Measurements from ENCODE around the gene PRRG2. TPM values are rescaled to one million over a fixed set of nuclear protein-coding genes. Genes with fewer than 3 reads are reported as not detected.

PRRG2 gene
- polyA plus RNA-seq, 1 of the 3 experiments (the other 2 are of a cell fraction), result 0.44 TPM

DNA sequence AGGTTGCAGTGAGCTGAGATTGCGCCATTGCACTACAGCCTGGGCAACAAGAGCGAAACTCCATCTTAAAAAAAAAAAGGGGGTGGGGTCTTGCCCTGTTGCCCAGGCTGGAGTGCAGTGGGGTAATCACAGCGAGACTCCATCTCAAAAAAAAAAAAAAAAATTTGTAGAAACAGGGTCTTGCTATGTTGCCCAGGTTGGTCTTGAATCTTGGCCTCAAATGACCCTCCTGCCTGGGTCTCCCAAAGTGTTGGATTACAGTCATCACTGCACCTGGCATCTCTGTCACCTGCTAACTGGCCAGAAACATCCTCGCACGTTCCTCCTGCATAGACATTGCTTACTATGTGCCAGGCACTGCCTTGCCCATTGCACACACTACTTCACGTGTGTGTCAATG is 39.2 kb upstream of the PRRG2 start:
- Histone ChIP-seq H3K9me2 (no peaks in the 10 kb centered on the region), H3K9me3 (no peaks in the 10 kb centered on the region), H3K27ac (ENCODE audit: low read depth in 2 of 2, low read length in 1 of 2) (no peak overlapping the region), H3K36me3 (replicated peaks in 1 of 2; ENCODE audit: control insufficient read depth in 1 of 2, insufficient read depth in 2 of 2, low read length in 1 of 2) (no peaks in the 10 kb centered on the region), H3K9ac (no peak overlapping the region), H3K4me1 (ENCODE audit: control insufficient read depth in 1 of 2, insufficient read depth in 2 of 2, low read depth in 1 of 2, low read length in 1 of 2) (no peaks in the 10 kb centered on the region), H3F3A (replicated peaks; ENCODE audit: insufficient read depth) (peaks cover 3% of the 10 kb centered on the region), H2AFZ (ENCODE audit: low read depth) (no peak overlapping the region), H3K4me2 (no peak overlapping the region), H3K79me2 (ENCODE audit: insufficient read depth) (no peaks in the 10 kb centered on the region), H3K4me3 (ENCODE audit: low read depth in 2 of 2, low read length in 1 of 2) (no peak overlapping the region), H3K27me3 (ENCODE audit: insufficient read depth) (no peaks in the 10 kb centered on the region), H4K20me1 (ENCODE audit: insufficient read depth) (no peaks in the 10 kb centered on the region)
- DNase-seq, result no peak
- ChIA-PET CTCF (interaction anchor here (0.8 to 1.2 kb wide), 2 partner anchors 29 to 39 kb away, joined by 3 to 5 read pairs; no protein-coding TSS in a partner anchor), POLR2A (no interaction called here)
- TF ChIP-seq MXI1 (IDR thresholded peaks at IDR 0.05; ENCODE audit: low read depth, low read length), result no peak
- no peak for TF ChIP-seq TCF12 (IDR thresholded peaks at IDR 0.05)
- TF ChIP-seq ELF1 (IDR thresholded peaks at IDR 0.05), result no peak
- 80% methylated on average over 6 of the region's 6 CpGs for WGBS (ENCODE audit: low lambda C conversion rate)

DNA sequence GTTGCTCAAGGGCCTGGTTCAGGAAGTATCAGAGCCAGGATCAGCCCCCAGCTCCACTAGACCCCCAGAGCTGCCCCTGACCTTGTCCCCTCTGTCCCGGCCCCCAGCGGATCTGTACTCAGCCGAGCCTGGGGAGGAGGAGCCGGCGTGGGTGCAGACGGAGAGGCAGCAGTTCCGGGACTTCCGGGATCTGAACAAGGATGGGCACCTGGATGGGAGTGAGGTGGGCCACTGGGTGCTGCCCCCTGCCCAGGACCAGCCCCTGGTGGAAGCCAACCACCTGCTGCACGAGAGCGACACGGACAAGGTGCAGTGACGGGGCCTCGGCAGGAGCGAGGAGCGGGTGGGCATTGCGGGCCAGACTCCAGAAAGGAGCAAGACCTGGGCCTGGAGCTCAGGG is 38.7 kb upstream of the PRRG2 start:
- Histone ChIP-seq H3K9me3 (no peaks in the 10 kb centered on the region), H3K4me1 (ENCODE audit: control insufficient read depth in 1 of 2, insufficient read depth in 2 of 2, low read depth in 1 of 2, low read length in 1 of 2) (no peaks in the 10 kb centered on the region), H3K27ac (ENCODE audit: low read depth in 2 of 2, low read length in 1 of 2) (no peak overlapping the region), H4K20me1 (ENCODE audit: insufficient read depth) (no peaks in the 10 kb centered on the region), H3K9ac (no peak overlapping the region), H3K36me3 (replicated peaks in 1 of 2; ENCODE audit: control insufficient read depth in 1 of 2, insufficient read depth in 2 of 2, low read length in 1 of 2) (no peaks in the 10 kb centered on the region), H3K4me3 (ENCODE audit: low read depth in 2 of 2, low read length in 1 of 2) (no peak overlapping the region), H3F3A (replicated peaks; ENCODE audit: insufficient read depth) (peaks cover 9% of the 10 kb centered on the region), H3K79me2 (ENCODE audit: insufficient read depth) (no peaks in the 10 kb centered on the region), H3K27me3 (ENCODE audit: insufficient read depth) (no peaks in the 10 kb centered on the region), H3K9me2 (no peaks in the 10 kb centered on the region), H2AFZ (ENCODE audit: low read depth) (no peak overlapping the region), H3K4me2 (no peak overlapping the region)
- 97% methylated on average over 11 of the region's 16 CpGs for WGBS (ENCODE audit: low lambda C conversion rate)
- ChIA-PET POLR2A (no interaction called here), CTCF (no interaction called here)
- TF ChIP-seq ELF1 (IDR thresholded peaks at IDR 0.05) (no peak), RCOR1 (IDR thresholded peaks at IDR 0.05; ENCODE audit: low read length) (no peak), GABPA (IDR thresholded peaks at IDR 0.05; ENCODE audit: low read depth) (no peak), POLR2AphosphoS5 (IDR thresholded peaks at IDR 0.05; ENCODE audit: low read depth, low read length) (no peak), MXI1 (IDR thresholded peaks at IDR 0.05; ENCODE audit: low read depth, low read length) (no peak), JUND (IDR thresholded peaks at IDR 0.05) (no peak), TCF12 (IDR thresholded peaks at IDR 0.05) (no peak), SIN3A (IDR thresholded peaks at IDR 0.05; ENCODE audit: borderline replicate concordance, low read depth, low read length) (no peak), CHD2 (IDR thresholded peaks at IDR 0.05; ENCODE audit: low read length, partially characterized antibody) (no peak), RAD21 (IDR thresholded peaks at IDR 0.05; ENCODE audit: low read length) (no peak)
- TF ChIP-seq, protein P1, sequence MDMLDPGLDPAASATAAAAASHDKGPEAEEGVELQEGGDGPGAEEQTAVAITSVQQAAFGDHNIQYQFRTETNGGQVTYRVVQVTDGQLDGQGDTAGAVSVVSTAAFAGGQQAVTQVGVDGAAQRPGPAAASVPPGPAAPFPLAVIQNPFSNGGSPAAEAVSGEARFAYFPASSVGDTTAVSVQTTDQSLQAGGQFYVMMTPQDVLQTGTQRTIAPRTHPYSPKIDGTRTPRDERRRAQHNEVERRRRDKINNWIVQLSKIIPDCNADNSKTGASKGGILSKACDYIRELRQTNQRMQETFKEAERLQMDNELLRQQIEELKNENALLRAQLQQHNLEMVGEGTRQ (IDR thresholded peaks at IDR 0.05; ENCODE audit: borderline replicate concordance, low read depth, low read length), result no peak
- TF ChIP-seq, protein P2, sequence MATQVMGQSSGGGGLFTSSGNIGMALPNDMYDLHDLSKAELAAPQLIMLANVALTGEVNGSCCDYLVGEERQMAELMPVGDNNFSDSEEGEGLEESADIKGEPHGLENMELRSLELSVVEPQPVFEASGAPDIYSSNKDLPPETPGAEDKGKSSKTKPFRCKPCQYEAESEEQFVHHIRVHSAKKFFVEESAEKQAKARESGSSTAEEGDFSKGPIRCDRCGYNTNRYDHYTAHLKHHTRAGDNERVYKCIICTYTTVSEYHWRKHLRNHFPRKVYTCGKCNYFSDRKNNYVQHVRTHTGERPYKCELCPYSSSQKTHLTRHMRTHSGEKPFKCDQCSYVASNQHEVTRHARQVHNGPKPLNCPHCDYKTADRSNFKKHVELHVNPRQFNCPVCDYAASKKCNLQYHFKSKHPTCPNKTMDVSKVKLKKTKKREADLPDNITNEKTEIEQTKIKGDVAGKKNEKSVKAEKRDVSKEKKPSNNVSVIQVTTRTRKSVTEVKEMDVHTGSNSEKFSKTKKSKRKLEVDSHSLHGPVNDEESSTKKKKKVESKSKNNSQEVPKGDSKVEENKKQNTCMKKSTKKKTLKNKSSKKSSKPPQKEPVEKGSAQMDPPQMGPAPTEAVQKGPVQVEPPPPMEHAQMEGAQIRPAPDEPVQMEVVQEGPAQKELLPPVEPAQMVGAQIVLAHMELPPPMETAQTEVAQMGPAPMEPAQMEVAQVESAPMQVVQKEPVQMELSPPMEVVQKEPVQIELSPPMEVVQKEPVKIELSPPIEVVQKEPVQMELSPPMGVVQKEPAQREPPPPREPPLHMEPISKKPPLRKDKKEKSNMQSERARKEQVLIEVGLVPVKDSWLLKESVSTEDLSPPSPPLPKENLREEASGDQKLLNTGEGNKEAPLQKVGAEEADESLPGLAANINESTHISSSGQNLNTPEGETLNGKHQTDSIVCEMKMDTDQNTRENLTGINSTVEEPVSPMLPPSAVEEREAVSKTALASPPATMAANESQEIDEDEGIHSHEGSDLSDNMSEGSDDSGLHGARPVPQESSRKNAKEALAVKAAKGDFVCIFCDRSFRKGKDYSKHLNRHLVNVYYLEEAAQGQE (IDR thresholded peaks at IDR 0.05; ENCODE audit: low read depth, low read length), result no peak
- TF ChIP-seq, protein P3, sequence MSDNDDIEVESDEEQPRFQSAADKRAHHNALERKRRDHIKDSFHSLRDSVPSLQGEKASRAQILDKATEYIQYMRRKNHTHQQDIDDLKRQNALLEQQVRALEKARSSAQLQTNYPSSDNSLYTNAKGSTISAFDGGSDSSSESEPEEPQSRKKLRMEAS (IDR thresholded peaks at IDR 0.05; ENCODE audit: low read depth), result no peak
- TF ChIP-seq, protein P4, sequence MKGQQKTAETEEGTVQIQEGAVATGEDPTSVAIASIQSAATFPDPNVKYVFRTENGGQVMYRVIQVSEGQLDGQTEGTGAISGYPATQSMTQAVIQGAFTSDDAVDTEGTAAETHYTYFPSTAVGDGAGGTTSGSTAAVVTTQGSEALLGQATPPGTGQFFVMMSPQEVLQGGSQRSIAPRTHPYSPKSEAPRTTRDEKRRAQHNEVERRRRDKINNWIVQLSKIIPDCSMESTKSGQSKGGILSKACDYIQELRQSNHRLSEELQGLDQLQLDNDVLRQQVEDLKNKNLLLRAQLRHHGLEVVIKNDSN (IDR thresholded peaks at IDR 0.05; ENCODE audit: borderline replicate concordance, low read depth), result no peak
- TF ChIP-seq, protein P5, sequence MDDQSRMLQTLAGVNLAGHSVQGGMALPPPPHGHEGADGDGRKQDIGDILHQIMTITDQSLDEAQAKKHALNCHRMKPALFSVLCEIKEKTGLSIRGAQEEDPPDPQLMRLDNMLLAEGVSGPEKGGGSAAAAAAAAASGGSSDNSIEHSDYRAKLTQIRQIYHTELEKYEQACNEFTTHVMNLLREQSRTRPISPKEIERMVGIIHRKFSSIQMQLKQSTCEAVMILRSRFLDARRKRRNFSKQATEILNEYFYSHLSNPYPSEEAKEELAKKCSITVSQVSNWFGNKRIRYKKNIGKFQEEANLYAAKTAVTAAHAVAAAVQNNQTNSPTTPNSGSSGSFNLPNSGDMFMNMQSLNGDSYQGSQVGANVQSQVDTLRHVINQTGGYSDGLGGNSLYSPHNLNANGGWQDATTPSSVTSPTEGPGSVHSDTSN (IDR thresholded peaks at IDR 0.05), result no peak
- DNase-seq, result no peak

Measured in SK-N-SH (cell line).